HG02759 (cell line): ENCODE results near the gene P4HB.

Experiments
- ATAC-seq: cut with Tn5 transposase; IDR thresholded peaks from one replicate; pipeline ENCODE4 v1.9.1; 2021; ENCODE audit warnings: mild to moderate bottlenecking, moderate library complexity; ENCODE audit not compliant: unreplicated experiment

The P4HB gene

DNA sequence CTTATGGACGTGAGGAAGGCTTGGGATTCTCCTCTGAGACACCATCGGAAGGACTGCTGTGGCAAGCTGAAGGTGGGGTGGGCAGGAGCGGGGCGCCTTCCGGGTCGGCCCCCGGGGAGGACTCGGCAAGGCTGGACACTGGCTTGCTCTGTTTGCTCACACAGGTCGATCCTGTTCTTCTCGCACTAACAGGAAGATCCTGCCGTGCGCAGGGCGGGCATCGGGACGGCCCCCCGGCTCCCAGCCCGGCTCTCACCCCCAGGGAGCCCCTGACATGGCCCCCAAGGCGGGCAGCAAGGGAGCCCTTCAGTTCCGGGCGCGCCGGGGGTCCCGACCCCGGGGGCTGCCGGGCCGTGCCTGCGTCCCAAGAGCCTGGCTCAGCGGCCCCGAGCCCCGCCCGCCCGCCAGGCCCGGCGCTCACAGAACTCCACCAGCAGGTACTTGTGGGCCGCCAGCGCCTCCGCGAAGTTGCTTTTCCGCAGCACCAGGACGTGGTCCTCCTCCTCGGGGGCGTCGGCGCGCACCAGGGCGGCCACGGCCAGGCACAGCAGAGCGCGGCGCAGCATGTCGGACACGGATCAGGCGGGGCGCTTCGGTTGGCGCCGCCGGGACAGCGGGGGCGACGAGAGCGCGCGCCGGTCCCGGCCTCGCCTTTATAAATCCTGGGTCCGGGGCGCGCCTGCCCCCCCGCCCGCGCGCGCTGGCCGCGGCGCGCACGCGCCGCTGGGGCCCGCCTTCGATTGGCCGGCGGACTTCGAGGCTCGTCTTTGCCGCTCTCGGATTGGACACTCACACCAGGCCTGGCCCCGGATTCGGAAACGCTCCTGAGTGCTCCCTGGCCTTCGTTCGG is at the start of gene P4HB:
Gene P4HB, minus strand, starts transcription at position 630 of the 850 bp plus-strand sequence. Its CDS starts 64 bp downstream, at position 566.
- ATAC-seq: peak; percentile 69

- no peak for ATAC-seq
Measured at GRCh38 chr17:81909231-81909630, 48.9 kb upstream of the P4HB start.

GRCh38 chr17:81908793-81909192 is 48.5 kb upstream of the P4HB start:
- ATAC-seq: no peak

GRCh38 chr17:81907219-81908145 is 47.1 kb upstream of the P4HB start:
- ATAC-seq: no peak

- no peak for ATAC-seq
Measured at GRCh38 chr17:81906476-81907218, 46.3 kb upstream of the P4HB start.

GRCh38 chr17:81905993-81906392 is 45.7 kb upstream of the P4HB start:
- ATAC-seq: no peak

- ATAC-seq: no peak
Measured at GRCh38 chr17:81905424-81905875, 45.1 kb upstream of the P4HB start.

DNA sequence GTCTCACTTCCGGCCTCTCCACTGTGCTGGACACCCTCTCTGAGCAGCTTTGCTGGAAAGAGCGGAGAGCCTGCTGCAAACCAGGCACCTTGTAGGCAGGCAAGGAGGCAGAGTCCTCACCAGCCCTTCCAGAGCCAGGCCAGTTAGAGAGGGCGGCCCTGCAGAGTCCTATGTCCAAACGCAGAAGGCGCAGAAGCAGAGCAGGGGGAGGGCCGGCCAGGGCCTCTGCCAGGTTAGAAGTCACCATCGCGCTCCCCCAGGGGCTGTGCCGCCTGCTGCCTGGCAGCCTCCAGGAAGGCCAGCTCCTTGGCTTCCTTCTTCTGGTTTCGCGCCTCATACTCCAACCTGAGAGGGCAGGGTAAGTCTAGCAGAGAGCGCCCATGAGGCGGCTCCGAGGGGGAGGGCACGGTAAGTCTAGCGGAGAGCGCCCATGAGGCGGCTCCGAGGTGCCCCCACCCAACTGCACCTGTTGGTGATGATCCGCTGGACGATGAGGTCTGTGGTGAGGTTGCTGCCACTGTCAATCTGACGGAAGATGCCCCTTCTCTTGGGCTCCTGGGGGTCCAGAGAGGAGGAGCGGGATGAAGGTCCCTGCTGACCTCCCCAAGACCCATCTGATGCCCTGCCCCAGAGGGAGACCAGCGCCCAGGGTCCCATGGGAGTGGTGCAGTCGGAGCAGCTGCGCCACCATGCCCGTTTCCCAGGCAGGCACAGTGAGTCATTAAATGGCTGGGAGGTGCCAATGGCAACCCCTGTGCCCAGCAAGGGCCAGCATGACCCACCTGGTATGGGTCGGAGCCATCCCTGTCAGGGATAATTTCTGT is 44.5 kb upstream of the P4HB start:
- no peak for ATAC-seq

GRCh38 chr17:81903896-81904599 is 43.7 kb upstream of the P4HB start:
- no peak for ATAC-seq

DNA sequence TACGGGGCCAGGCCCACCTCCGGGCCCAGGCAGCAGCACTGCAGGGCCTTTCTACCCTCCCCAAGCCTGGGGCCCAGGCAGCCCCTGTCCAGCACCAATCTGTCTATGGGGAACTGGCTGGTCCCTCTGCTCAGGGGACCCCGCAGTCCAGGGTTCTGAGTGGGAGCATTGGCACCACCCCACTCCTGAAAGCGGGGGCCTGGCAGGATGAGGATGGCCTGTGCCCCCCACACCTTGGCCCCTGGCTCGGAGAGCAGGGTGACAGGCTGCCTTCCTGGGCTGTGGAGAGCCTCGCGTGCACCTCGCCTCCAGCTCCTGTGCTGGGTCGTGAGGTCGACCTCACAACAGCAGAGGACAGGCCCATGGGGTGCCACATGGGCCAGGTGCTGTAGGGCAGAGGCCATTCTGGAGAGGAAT is 43.1 kb upstream of the P4HB start:
- ATAC-seq: no peak

GRCh38 chr17:81902653-81903414 is 42.5 kb upstream of the P4HB start:
- no peak for ATAC-seq

- ATAC-seq: no peak
Measured at GRCh38 chr17:81902023-81902652, 41.8 kb upstream of the P4HB start, which contains the start of gene NPB. NPB (plus strand) TSS chr17:81902238; CDS start chr17:81902278, 40 bp downstream.

- ATAC-seq: no peak
Measured at GRCh38 chr17:81901167-81902022, 41.1 kb upstream of the P4HB start.

DNA sequence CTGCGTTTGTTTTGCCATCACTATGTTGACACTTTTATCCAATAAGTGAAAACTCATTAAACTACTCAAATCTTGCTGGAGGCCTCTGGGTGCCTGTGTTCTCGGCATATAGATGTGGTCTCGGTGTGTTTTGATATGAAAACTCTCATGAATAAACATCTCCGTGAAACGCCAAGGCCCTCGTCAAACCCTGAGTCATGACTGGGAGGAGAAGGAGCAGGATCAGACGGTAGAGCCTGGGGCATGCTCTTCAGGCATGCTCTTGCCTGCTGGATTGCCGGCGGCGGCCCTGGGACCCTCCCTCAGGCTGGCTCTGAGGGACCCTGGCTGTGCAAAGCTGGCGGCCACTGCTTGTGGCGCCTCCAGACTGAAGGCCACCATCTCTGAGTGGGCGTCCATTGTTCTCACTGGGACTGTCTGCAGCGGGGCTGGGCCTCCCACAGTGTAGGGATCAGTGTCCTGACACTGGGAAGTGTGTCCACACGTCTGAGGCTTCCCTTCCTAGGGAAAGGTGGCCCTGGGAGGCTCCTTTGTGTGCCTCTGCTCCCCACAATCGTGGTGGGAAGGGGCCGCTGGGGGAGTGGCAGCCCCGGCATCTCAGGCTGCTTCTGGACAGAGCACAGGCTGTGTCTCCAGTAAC is 40.0 kb upstream of the P4HB start:
- no peak for ATAC-seq

DNA sequence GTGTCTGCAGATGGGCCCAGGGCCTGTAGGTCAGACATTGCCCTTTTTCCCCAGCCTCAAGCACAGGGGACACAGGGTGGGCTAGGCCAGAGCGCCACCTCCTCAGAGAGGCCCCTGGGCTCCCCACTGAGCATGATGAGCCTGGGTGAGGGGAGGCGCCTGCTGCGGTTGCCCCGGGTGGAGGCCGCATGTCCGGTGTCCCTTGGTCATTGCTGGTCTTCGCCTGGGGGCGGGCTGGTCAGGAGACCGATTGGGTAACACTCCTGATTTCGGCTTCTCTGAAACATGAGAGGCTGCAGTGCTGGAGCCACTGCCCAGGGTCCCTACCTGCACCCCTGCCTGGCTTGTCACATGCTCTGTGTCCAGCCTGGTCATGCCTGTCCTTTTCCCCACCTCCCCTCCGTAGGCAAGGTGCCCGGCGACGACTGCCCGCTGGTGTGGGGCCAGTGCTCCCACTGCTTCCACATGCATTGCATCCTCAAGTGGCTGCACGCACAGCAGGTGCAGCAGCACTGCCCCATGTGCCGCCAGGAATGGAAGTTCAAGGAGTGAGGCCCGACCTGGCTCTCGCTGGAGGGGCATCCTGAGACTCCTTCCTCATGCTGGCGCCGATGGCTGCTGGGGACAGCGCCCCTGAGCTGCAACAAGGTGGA is 39.3 kb upstream of the P4HB start:
- no peak for ATAC-seq

DNA sequence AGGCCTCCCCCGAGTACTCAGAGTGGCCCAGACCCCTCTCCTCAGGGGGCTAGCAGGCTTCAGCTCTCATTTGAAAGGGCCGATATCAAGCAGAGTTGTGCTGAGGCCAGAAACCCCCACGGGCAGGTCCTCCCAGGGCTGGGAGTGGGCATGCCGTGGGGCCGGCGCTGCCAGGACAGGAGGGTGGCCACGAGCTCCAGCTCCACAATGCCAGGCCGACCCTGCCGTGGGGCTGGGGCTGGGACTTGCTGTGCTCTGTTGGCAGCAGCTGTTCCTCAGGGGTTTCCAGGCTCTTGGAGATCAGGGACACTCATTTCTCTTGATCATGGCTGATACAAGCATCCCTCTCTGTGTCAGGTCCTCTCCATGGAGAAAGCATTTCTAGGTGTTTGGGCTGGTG is 38.5 kb upstream of the P4HB start:
- ATAC-seq: no peak
